Stimulated activated naive CD4-positive, alpha-beta T cell (primary cell): ENCODE data around the gene SEMA4A.
A peak's percentile ranks its signal among the peaks of the same experiment; 100 is the strongest.
"Not testable (repeated sequence)": the region's sequence is repeated elsewhere in the genome, so short reads cannot be mapped to it uniquely, and the experiment has no call there.

Experiments used
- DNase-seq, 6 experiments: peaks; one replicate each; lab custom pipeline; 2025; lab: John Stamatoyannopoulos, UW

The SEMA4A gene

GRCh38 chr1:156153362-156153761 is at the start of gene SEMA4A:
SEMA4A (plus strand) TSS chr1:156153585; CDS start chr1:156154579, 994 bp downstream.
- no peak for DNase-seq

- peak in 4 of 6 experiments; percentile 7 to 38 (median 26) for DNase-seq
Observed at GRCh38 chr1:156104065-156104810, 49.1 kb upstream of the SEMA4A start.

- DNase-seq, result no peak
Observed at GRCh38 chr1:156104861-156105832, 48.2 kb upstream of the SEMA4A start.

- DNase-seq, result peak in 3 of 6 experiments; percentile 44 to 71 (median 53)
Observed at GRCh38 chr1:156106624-156107488, 46.5 kb upstream of the SEMA4A start.

- DNase-seq, result no peak
Observed at GRCh38 chr1:156108057-156108456, 45.3 kb upstream of the SEMA4A start.

GRCh38 chr1:156108664-156109241 is 44.6 kb upstream of the SEMA4A start:
- no peak for DNase-seq

GRCh38 chr1:156110252-156110651 is 43.1 kb upstream of the SEMA4A start:
- DNase-seq, result no peak

- no peak for DNase-seq
Observed at GRCh38 chr1:156111355-156111962, 41.9 kb upstream of the SEMA4A start.

GRCh38 chr1:156112276-156113137 is 40.9 kb upstream of the SEMA4A start:
- no peak for DNase-seq

- no peak for DNase-seq
Observed at GRCh38 chr1:156113282-156113950, 40.0 kb upstream of the SEMA4A start.

GRCh38 chr1:156114101-156114918 is 39.1 kb upstream of the SEMA4A start, which contains the start of gene LMNA:
LMNA (plus strand) TSS chr1:156114711; CDS start chr1:156114919, 208 bp downstream.
- peak in 5 of 6 experiments; percentile 20 to 51 (median 37) for DNase-seq

GRCh38 chr1:156114919-156115513 is 38.4 kb upstream of the SEMA4A start:
- peak in 3 of 6 experiments; percentile 16 to 49 (median 43) for DNase-seq

- DNase-seq, result peak in 1 of 6 experiments; percentile 27
Observed at GRCh38 chr1:156115514-156116374, 37.6 kb upstream of the SEMA4A start.

- not testable (repeated sequence) for DNase-seq
Observed at GRCh38 chr1:156116731-156117130, 36.7 kb upstream of the SEMA4A start.

GRCh38 chr1:156117414-156118176 is 35.8 kb upstream of the SEMA4A start:
- no peak for DNase-seq
